SK-N-SH (cell line): ENCODE results near the gene MCF2L. TPM values are rescaled to one million over a fixed set of nuclear protein-coding genes. Genes with fewer than 3 reads are reported as not detected.
"Not testable (repeated sequence)": the region's sequence is repeated elsewhere in the genome, so short reads cannot be mapped to it uniquely, and the experiment has no call there.

ENCODE experiments used
- CTCF ChIA-PET: fragments of 300-600, 350-600 bp; formaldehyde crosslinking; extraction: SDS; loops from one replicate; lab custom pipeline; 2021; lab: Yijun Ruan, JAX
- POLR2A ChIA-PET: fragments of 350-600 bp; sonication (Branson Sonifier 250); formaldehyde crosslinking; extraction: SDS; loops from one replicate; lab custom pipeline; 2020; ENCODE audit warnings: antibody characterized with exemption, inconsistent platforms; lab: Yijun Ruan, JAX
- DNase-seq: peaks from one replicate; pipeline ENCODE4 v3.0.0; 2012
- H2AFZ ChIP-seq: fragments of 200-600 bp; sonication (generic); 2 replicates; pipeline ENCODE4 v1.8.1; 2016; ENCODE audit warnings: antibody characterized with exemption, mild to moderate bottlenecking, low read depth
- H3F3A ChIP-seq: fragments of 200-600 bp; sonication (generic); replicated peaks from 2 replicates; pipeline ENCODE3; 2016; ENCODE audit warnings: antibody characterized with exemption, mild to moderate bottlenecking; ENCODE audit not compliant: insufficient read depth
- H3K27ac ChIP-seq, 2 experiments: fragments of 200-500 bp in 1 of 2; fragments of 200-600 bp in 1 of 2; sonication (Bioruptor generic) in 1 of 2; sonication (generic), shearing (Covaris generic) in 1 of 2; 2 replicates each; pipeline versions ENCODE4 v1.5.1 to v1.6.1; 2014 to 2016; ENCODE audit warnings: low read depth in 2 of 2, inconsistent platforms in 1 of 2, low read length in 1 of 2, mild to moderate bottlenecking in 1 of 2, mixed read lengths in 1 of 2
- H3K27me3 ChIP-seq: fragments of 200-600 bp; sonication (generic), shearing (Covaris generic); 2 replicates; pipeline ENCODE4 v1.6.1; 2016; ENCODE audit warnings: mixed run types; ENCODE audit not compliant: insufficient read depth
- H3K36me3 ChIP-seq, 2 experiments: fragments of 200-500 bp in 1 of 2; fragments of 200-600 bp in 1 of 2; sonication (Bioruptor generic) in 1 of 2; sonication (generic) in 1 of 2; replicated peaks in 1 of 2; 2 replicates each; pipeline versions ENCODE3 to v1.5.1; 2014 to 2016; ENCODE audit warnings: low read length in 1 of 2, mild to moderate bottlenecking in 1 of 2; ENCODE audit not compliant: insufficient read depth in 2 of 2, control insufficient read depth in 1 of 2
- H3K4me1 ChIP-seq, 2 experiments: fragments of 200-500 bp in 1 of 2; fragments of 200-600 bp in 1 of 2; sonication (Bioruptor generic) in 1 of 2; sonication (generic), shearing (Covaris generic) in 1 of 2; 2 replicates each; pipeline versions ENCODE4 v1.5.1 to v1.6.1; 2014 to 2016; ENCODE audit warnings: low read depth in 1 of 2, low read length in 1 of 2, mixed run types in 1 of 2; ENCODE audit not compliant: insufficient read depth in 2 of 2, control insufficient read depth in 1 of 2
- H3K4me2 ChIP-seq: fragments of 200-600 bp; sonication (generic), shearing (Covaris generic); 2 replicates; pipeline ENCODE4 v1.6.1; 2017; ENCODE audit warnings: mixed run types
- H3K4me3 ChIP-seq, 2 experiments: fragments of 200-500 bp in 1 of 2; fragments of 200-600 bp in 1 of 2; sonication (Bioruptor generic) in 1 of 2; sonication (generic), shearing (Covaris generic) in 1 of 2; 2 replicates each; pipeline versions ENCODE4 v1.5.1 to v1.8.1; 2014 to 2016; ENCODE audit warnings: low read depth in 2 of 2, inconsistent platforms in 1 of 2, low read length in 1 of 2, mild to moderate bottlenecking in 1 of 2, mixed read lengths in 1 of 2, moderate library complexity in 1 of 2
- H3K79me2 ChIP-seq: fragments of 200-600 bp; sonication (generic); 2 replicates; pipeline ENCODE4 v1.8.1; 2017; ENCODE audit warnings: mild to moderate bottlenecking; ENCODE audit not compliant: insufficient read depth
- H3K9ac ChIP-seq: fragments of 200-600 bp; sonication (generic); 2 replicates; pipeline ENCODE4 v1.6.1; 2017; ENCODE audit warnings: mixed run types
- H3K9me2 ChIP-seq: fragments of 200-600 bp; sonication (generic); 2 replicates; pipeline ENCODE4 v1.6.1; 2017; ENCODE audit warnings: mixed run types
- H3K9me3 ChIP-seq: fragments of 200-600 bp; sonication (generic); 2 replicates; pipeline ENCODE4 v1.6.1; 2017; ENCODE audit warnings: mixed run types, mild to moderate bottlenecking, moderate library complexity
- H4K20me1 ChIP-seq: fragments of 200-600 bp; sonication (generic); 2 replicates; pipeline ENCODE4 v1.6.1; 2017; ENCODE audit warnings: mild to moderate bottlenecking, mixed run types; ENCODE audit not compliant: insufficient read depth
- CTCF ChIP-seq: fragments of 200-600 bp; sonication (generic); IDR thresholded peaks from 2 replicates; pipeline ENCODE4 v1.6.1; 2017; ENCODE audit warnings: antibody characterized with exemption, mild to moderate bottlenecking, moderate library complexity
- EP300 ChIP-seq, 2 experiments: IDR thresholded peaks; 2 replicates each; pipeline versions ENCODE4 v1.4.0 to v1.6.1; 2012; ENCODE audit warnings: borderline replicate concordance in 1 of 2, low read depth in 1 of 2, low read length in 1 of 2
- EZH2phosphoT487 ChIP-seq: fragments of 200-600 bp; sonication (generic); IDR thresholded peaks from 2 replicates; pipeline ENCODE4 v1.6.1; 2017; ENCODE audit warnings: low read depth, mixed run types, mild to moderate bottlenecking, antibody characterized with exemption, moderate library complexity, borderline replicate concordance
- NRF1 ChIP-seq: IDR thresholded peaks from 2 replicates; pipeline ENCODE4 v1.6.1; 2012; ENCODE audit warnings: low read depth, mild to moderate bottlenecking, low read length
- RAD21 ChIP-seq: IDR thresholded peaks from 2 replicates; pipeline ENCODE4 v1.6.1; 2012; ENCODE audit warnings: mild to moderate bottlenecking, low read length
- SMC3 ChIP-seq: IDR thresholded peaks from 2 replicates; pipeline ENCODE4 v1.6.1; 2012; ENCODE audit warnings: low read depth, low read length, improper control_type of control experiment
- TAF1 ChIP-seq: IDR thresholded peaks from 2 replicates; pipeline ENCODE4 v1.6.1; 2012; ENCODE audit warnings: low read depth, mild to moderate bottlenecking, low read length, moderate library complexity, borderline replicate concordance
- TCF12 ChIP-seq: IDR thresholded peaks from 2 replicates; pipeline ENCODE4 v1.4.0; 2012
- ZBTB33 ChIP-seq: IDR thresholded peaks from 2 replicates; pipeline ENCODE4 v1.4.0; 2012; ENCODE audit warnings: low read depth, borderline replicate concordance
- WGBS: methylation state at CpG from one replicate; pipeline ENCODE4 v1.1.6; 2017; ENCODE audit warnings: low lambda C conversion rate; 5-methylcytosine and 5-hydroxymethylcytosine counted together
- polyA plus RNA-seq, 3 experiments: library from polyadenylated mRNA; depleted of rRNA; stranded (reverse); fragments of >200 nt; gene quantifications; 2 replicates each; pipeline ENCODE4 v1.2.3, GENCODE V29; 2012

MCF2L gene
- polyA plus RNA-seq, 1 of the 3 experiments (the other 2 are of a cell fraction): 0.56 TPM

GRCh38 chr13:113029487-113030258 lies 60.7 kb downstream of the MCF2L start:
- Histone ChIP-seq H2AFZ (no peak overlapping the region), H4K20me1 (no peaks in the 10 kb centered on the region), H3K9me3 (no peaks in the 10 kb centered on the region), H3K9me2 (no peaks in the 10 kb centered on the region), H3K27ac (no peak overlapping the region), H3K36me3 (no peaks in the 10 kb centered on the region), H3K4me1 (peaks cover 0 to 20% of the 10 kb centered on the region in 2 experiments; a peak in 1 of 4 replicates), H3K4me3 (no peak overlapping the region; a peak in 1 of 4 replicates), H3K9ac (no peak overlapping the region), H3F3A (no peaks in the 10 kb centered on the region), H3K79me2 (no peaks in the 10 kb centered on the region), H3K4me2 (no peak overlapping the region), H3K27me3 (peaks cover 4% of the 10 kb centered on the region; the same call in 1 of the 2 replicates)
- CTCF ChIA-PET: interaction anchor here (0.6 to 8.4 kb wide), 49 partner anchors 8 to 844 kb away, joined by 3 to 150 read pairs (median 6); partner anchors contain the start of gene MCF2L
- peak; percentile 92 for DNase-seq
- TF ChIP-seq SMC3: peak; percentile 77
- TF ChIP-seq CTCF: peak; percentile 75
- TF ChIP-seq NRF1: no peak
- peak; percentile 77 for TF ChIP-seq RAD21
- no peak for TF ChIP-seq EZH2phosphoT487
- 37% methylated on average over 6 of the region's 23 CpGs for WGBS
- POLR2A ChIA-PET: interaction anchor here (1.2 kb wide), 1 partner anchor 87 kb away, joined by 4 read pairs; no protein-coding TSS in a partner anchor

- H2AFZ ChIP-seq, H4K20me1 ChIP-seq, H3K4me3 ChIP-seq, H3K9me3 ChIP-seq, H3K36me3 ChIP-seq, H3F3A ChIP-seq, H3K9ac ChIP-seq, H3K27me3 ChIP-seq, H3K79me2 ChIP-seq, H3K9me2 ChIP-seq, DNase-seq, POLR2A ChIA-PET, H3K27ac ChIP-seq, H3K4me2 ChIP-seq: not testable (repeated sequence)
- H3K4me1 ChIP-seq: peaks cover 0 to 20% of the 10 kb centered on the region in 2 experiments; a peak in 1 of 4 replicates
- CTCF ChIA-PET: interaction anchor here (0.6 to 8.4 kb wide), 14 partner anchors 8 to 418 kb away, joined by 3 to 150 read pairs (median 10); no protein-coding TSS in a partner anchor
- whole genome bisulfite sequencing: 65% methylated on average over 17 of the region's 38 CpGs
Observed at GRCh38 chr13:113030259-113030640, 61.2 kb downstream of the MCF2L start.

- TF ChIP-seq ZBTB33 (no peak), TCF12 (no peak), EP300 (IDR thresholded peaks at IDR 0.05; ENCODE audit: borderline replicate concordance in 1 of 2, low read depth in 1 of 2, low read length in 1 of 2) (no peak), TAF1 (no peak)
- TF ChIP-seq, all 33 proteins: peak for 0
- Histone ChIP-seq H3K4me2 (no peak overlapping the region), H3K9me3 (no peaks in the 10 kb centered on the region), H3K27me3 (0 out of 2 replicates have a peak, but pooled peaks cover under 1% of the 10 kb centered on the region), H2AFZ (no peak overlapping the region), H4K20me1 (no peaks in the 10 kb centered on the region), H3K9ac (no peak overlapping the region), H3K4me3 (no peak overlapping the region), H3K9me2 (no peaks in the 10 kb centered on the region), H3F3A (no peaks in the 10 kb centered on the region), H3K4me1 (peaks cover 0 to 15% of the 10 kb centered on the region in 2 experiments; a peak in 1 of 4 replicates), H3K36me3 (no peaks in the 10 kb centered on the region), H3K27ac (no peak overlapping the region), H3K79me2 (no peaks in the 10 kb centered on the region)
- 56% methylated on average over 6 of the region's 7 CpGs for WGBS
- ChIA-PET POLR2A (no interaction called here), CTCF (interaction anchor here (0.6 to 8.4 kb wide), 4 partner anchors 10 to 177 kb away, joined by 4 to 150 read pairs (median 16); partner anchors contain the start of gene PCID2)
- DNase-seq: no peak
Observed at GRCh38 chr13:113031465-113031864, 62.5 kb downstream of the MCF2L start.
